Measurements from ENCODE around the gene FCAMR.

The FCAMR gene

DNA sequence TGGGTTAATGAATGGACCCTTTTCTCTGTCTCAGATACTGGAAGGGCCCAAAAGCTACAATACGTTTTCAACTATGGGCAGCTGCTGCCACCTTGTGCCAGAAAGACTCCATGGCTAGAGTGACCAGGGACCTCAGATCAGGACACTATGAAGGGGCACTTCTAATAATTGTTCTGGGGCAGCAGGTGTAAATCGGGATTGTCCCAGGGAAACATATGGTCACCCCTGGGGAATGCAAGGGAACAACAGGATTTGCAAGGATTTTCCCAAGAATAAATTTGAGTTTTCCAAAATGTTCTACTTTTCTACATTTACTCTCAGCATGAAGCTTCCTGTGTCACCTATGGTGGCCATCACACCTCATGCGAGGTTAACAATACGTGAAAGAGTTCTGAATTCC is 12.0 kb upstream of the FCAMR start:
- Mint-ChIP-seq H3K27me3 (peaks cover 27% of the 10 kb centered on the region), H3K36me3 (ENCODE audit: low read depth) (no peaks in the 10 kb centered on the region), H3K9me3 (no peaks in the 10 kb centered on the region), H3K4me3 (no peak overlapping the region), H3K27ac (no peak overlapping the region), H3K4me1 (ENCODE audit: low read depth) (no peaks in the 10 kb centered on the region)
- intact Hi-C loops (cut with micrococcal nuclease), result loop anchor here (1.0 to 5.0 kb wide), 5 partner anchors 45 to 255 kb away; partner anchors contain the start of gene IL20

DNA sequence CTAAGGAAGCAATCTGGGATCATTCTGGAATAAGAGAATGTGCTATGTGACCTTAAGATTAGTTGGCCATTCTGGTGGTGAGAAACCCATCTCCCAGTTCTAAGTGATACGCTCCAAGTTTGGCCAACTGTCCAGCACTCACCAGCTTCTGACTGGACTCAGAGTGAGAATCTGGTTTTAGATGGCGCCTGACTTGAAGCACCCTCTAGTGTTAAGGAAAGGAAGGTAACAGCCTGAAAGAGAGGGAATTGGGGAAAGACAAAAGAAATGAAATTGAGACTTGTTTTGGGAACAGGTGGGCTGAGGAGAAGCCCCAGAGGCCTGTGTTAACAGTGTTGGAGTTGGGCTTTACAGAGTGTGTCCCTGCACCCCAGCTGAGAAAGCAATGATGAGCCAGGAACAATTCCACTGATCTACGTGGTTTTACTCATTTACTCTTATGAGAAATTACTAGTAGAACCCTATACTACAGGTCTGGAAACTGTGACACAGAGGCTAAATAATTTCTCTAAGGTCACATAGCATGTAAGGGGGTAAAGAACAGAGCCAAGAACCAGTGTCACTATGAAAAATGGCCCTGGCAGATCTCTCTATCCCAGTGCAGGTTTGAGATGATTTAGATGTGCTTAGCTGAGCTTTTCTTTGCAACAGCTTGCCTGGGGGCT is 9.3 kb upstream of the FCAMR start:
- H3K27me3 Mint-ChIP-seq, result peaks cover 31% of the 10 kb centered on the region
- H3K27ac Mint-ChIP-seq, result no peak overlapping the region
- intact Hi-C loops (cut with micrococcal nuclease), result loop anchor here (5.0 kb wide), 2 partner anchors 42 to 252 kb away; no protein-coding TSS in a partner anchor
- H3K4me1 Mint-ChIP-seq (ENCODE audit: low read depth), result no peaks in the 10 kb centered on the region
- no peaks in the 10 kb centered on the region for H3K9me3 Mint-ChIP-seq
- no peaks in the 10 kb centered on the region for H3K36me3 Mint-ChIP-seq (ENCODE audit: low read depth)
- no peak overlapping the region for H3K4me3 Mint-ChIP-seq

DNA sequence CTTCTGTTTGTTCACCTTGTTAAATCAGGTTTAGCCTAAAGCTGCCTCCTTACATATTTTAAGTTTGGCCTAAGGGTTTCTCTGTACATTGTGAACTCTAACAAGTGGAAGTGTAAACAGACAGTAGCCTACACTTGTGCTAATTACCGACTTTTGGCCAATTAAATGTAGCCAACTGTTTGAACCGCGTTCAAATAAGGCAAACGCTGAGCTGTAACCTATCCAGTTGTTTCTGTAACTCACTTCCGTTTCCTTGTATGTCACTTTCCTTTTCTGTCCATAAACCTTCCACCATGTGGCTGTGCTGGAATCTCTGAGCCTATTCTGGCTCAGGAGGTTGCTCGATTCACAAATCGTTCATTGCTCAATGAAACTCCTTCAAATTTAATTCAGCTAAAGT is 8.0 kb upstream of the FCAMR start:
- Mint-ChIP-seq H3K36me3 (ENCODE audit: low read depth) (no peaks in the 10 kb centered on the region), H3K27ac (no peak overlapping the region), H3K4me1 (ENCODE audit: low read depth) (no peaks in the 10 kb centered on the region), H3K9me3 (no peaks in the 10 kb centered on the region), H3K4me3 (no peak overlapping the region), H3K27me3 (peaks cover 32% of the 10 kb centered on the region)
- intact Hi-C loops (cut with micrococcal nuclease), result no loop called here

DNA sequence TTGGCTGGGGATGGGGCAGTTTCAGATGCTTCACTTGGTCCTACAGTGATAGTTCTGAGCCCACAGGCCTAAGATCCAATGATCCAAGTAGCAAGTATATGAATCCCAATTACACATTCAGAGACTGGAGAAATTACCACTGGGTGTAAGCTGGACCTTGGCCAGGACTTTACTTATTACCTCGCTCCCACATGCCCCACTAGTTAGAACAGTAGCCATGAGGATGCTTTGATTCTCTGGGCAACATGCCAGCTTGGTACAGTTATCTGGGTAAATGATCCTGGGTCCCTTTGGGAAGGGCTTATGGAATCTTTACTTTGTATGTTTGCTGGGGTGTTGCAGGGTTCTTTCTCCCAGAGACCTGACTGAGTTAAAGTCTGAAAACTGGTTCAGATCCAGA is 5.0 kb upstream of the FCAMR start:
- Mint-ChIP-seq H3K4me1 (ENCODE audit: low read depth) (peaks cover 13% of the 10 kb centered on the region), H3K27me3 (peaks cover 38% of the 10 kb centered on the region), H3K4me3 (no peak overlapping the region), H3K9me3 (no peaks in the 10 kb centered on the region), H3K36me3 (ENCODE audit: low read depth) (no peaks in the 10 kb centered on the region), H3K27ac (no peak overlapping the region)
- intact Hi-C loops (cut with micrococcal nuclease), result no loop called here

DNA sequence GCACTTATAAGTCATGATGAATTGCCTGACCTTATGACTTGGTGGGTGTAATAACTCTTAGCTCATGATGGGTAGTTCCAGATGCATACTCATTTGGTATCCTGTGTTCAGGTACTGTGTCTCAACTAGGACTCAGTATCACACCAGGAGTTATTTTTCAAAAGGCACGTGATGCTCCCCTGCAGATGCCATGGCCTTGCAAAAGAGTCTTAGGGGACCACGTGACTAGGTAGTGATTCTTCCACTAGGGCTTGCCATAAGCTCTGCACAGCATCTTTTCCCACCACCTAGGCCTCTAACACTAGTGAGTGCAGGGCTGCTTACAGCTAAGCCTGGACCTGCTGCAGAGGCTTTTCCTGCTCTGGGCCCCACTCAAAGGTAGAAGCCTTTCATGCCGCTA is 3.9 kb upstream of the FCAMR start:
- no peaks in the 10 kb centered on the region for H3K36me3 Mint-ChIP-seq (ENCODE audit: low read depth)
- no peaks in the 10 kb centered on the region for H3K9me3 Mint-ChIP-seq
- H3K27me3 Mint-ChIP-seq, result peaks cover 47% of the 10 kb centered on the region
- intact Hi-C loops (cut with micrococcal nuclease), result no loop called here
- no peak overlapping the region for H3K27ac Mint-ChIP-seq
- H3K4me3 Mint-ChIP-seq, result no peak overlapping the region
- peaks cover 24% of the 10 kb centered on the region for H3K4me1 Mint-ChIP-seq (ENCODE audit: low read depth)

DNA sequence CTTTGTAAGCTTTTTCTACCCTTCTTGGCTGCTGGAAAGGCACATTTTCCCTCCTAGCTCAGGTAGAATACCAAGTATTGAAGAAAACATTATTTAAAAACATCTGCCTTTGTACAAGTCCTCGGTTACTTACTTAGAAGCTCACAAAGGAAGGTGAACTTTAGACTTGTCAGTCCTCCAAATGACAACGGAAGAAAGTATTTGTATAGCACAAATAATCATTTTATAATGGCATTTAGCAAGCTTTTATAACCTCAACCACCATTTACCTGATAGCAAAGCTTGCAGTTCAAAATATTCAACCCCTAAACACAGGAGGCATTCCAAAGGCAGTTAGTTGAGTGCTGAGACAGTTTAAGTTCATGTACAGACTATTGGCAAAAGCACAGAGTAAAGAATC is 2.5 kb upstream of the FCAMR start:
- Mint-ChIP-seq H3K27me3 (peaks cover 48% of the 10 kb centered on the region), H3K9me3 (no peaks in the 10 kb centered on the region), H3K4me3 (no peak overlapping the region), H3K36me3 (ENCODE audit: low read depth) (no peaks in the 10 kb centered on the region), H3K27ac (no peak overlapping the region), H3K4me1 (ENCODE audit: low read depth) (peaks cover 38% of the 10 kb centered on the region)
- intact Hi-C loops (cut with micrococcal nuclease), result no loop called here

DNA sequence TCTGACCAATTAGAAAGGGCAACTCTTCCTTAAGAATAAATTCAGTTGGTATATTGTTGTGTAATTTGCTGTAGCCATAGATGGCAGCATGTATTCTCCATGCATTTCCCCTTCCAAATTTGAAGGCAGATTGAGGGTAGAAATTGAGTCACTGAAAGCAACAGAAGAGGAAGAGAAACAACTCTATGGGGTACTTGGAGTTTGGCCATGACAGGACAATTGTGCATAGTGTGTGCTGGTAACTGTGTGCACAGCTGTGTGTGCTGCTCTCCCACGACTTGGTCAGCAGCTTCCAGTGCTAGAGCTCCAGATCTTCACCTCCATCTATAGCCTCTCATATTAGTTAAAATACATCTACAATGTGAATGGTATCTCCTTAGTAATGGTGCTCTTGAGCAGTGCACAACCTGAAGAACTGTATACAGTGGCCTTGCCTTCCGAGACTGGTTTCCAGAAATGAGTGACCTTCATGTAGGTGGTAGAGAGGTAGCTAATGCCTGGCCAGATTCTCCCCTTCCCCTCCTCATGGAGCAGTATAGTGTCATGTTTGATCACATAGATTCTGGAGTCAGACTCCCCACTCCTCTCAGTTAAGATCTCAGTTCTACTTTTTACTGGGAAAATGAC is 882 bp upstream of the FCAMR start:
- H3K27me3 Mint-ChIP-seq, result peaks cover 37% of the 10 kb centered on the region
- H3K36me3 Mint-ChIP-seq (ENCODE audit: low read depth), result no peaks in the 10 kb centered on the region
- intact Hi-C loops (cut with micrococcal nuclease), result no loop called here
- H3K27ac Mint-ChIP-seq, result no peak overlapping the region
- H3K4me3 Mint-ChIP-seq, result no peak overlapping the region
- H3K9me3 Mint-ChIP-seq, result no peaks in the 10 kb centered on the region
- peaks cover 49% of the 10 kb centered on the region for H3K4me1 Mint-ChIP-seq (ENCODE audit: low read depth)

DNA sequence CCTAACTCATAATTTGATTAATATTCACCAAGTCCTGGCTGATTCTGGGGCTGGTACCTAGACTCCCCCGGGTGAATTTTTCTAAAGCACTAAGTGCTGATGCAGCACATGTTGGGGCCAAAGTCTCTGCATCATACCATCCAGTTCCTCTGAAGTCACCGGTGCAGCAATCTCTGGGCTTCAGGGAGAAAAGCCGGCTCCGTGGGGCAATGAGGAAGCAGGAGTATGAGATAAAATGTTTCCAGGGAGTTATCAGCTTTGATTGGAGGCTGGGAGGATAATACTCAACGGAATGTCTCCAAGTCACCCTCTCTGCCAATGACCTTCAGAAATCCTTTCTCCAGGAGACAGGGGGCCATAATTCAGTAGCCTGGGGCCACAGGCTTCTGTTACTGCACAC is 1.2 kb downstream of the FCAMR start:
- H3K4me1 Mint-ChIP-seq (ENCODE audit: low read depth), result peaks cover 51% of the 10 kb centered on the region
- no peak overlapping the region for H3K4me3 Mint-ChIP-seq
- H3K27me3 Mint-ChIP-seq, result peaks cover 46% of the 10 kb centered on the region
- H3K36me3 Mint-ChIP-seq (ENCODE audit: low read depth), result no peaks in the 10 kb centered on the region
- no peaks in the 10 kb centered on the region for H3K9me3 Mint-ChIP-seq
- intact Hi-C loops (cut with micrococcal nuclease), result no loop called here
- peak overlapping the region; percentile 75 for H3K27ac Mint-ChIP-seq

DNA sequence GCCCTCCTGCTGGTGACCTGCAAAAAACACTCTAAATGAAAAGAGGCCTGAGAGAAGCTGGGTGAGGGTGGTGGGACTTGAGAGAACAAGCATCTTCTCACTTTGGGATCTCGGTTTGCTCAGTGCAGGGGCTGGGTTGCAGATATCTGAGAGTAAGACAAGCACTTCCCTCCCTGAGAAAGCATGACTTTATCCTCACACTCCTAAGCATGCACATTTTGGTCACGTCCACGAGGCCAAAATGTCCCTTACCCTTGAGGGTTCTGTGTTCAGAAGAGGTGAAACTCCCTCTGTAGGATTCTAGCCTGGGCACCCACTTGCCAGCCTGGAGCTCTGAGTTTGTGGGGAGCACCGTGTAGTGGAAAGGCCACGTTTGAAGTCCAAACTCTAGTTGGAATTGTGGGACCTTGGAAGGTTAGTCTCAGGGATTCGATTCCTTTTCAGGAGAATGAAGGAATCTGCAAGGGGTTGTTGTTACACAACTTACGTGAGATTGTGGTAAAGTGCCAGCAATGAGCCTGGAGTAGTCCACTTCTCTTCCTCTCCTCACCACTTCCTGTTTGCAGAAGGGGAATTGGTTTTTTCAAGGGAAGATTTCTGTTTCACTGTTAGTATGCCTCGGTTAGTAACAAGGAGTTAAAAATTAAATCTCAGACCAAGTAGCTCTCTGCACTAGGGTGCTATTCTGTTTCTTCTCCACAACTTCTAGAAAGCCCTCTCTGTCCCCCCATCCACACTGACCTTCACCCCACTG is 3.0 kb downstream of the FCAMR start:
- H3K27me3 Mint-ChIP-seq, result peaks cover 45% of the 10 kb centered on the region
- intact Hi-C loops (cut with micrococcal nuclease), result no loop called here
- H3K4me3 Mint-ChIP-seq, result peak overlapping the region; percentile 33
- H3K4me1 Mint-ChIP-seq (ENCODE audit: low read depth), result peaks cover 69% of the 10 kb centered on the region
- H3K36me3 Mint-ChIP-seq (ENCODE audit: low read depth), result no peaks in the 10 kb centered on the region
- H3K9me3 Mint-ChIP-seq, result no peaks in the 10 kb centered on the region
- peak overlapping the region; percentile 75 for H3K27ac Mint-ChIP-seq

DNA sequence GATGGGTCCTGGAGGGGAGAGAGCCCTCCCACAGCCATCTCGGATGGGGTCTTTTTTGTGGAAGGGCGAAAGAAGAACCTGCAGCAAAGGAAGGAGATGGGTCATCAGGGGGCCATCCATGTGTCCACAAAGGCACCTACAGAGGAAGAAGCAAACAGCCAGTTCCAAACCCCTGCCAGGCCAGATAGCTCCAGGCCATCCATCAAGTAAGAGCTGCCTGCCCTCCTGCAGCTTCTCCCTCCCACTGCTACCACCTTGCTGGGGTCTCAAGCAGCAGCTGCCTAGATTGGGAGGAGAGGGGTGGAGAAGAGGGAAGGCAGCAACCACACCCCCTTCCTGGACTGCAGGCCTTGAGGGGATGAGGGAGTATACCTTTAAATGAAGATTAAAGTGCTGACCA is 4.5 kb downstream of the FCAMR start:
- Mint-ChIP-seq H3K27me3 (peaks cover 50% of the 10 kb centered on the region), H3K9me3 (no peaks in the 10 kb centered on the region), H3K27ac (no peak overlapping the region), H3K36me3 (ENCODE audit: low read depth) (no peaks in the 10 kb centered on the region), H3K4me1 (ENCODE audit: low read depth) (peaks cover 76% of the 10 kb centered on the region), H3K4me3 (no peak overlapping the region)
- intact Hi-C loops (cut with micrococcal nuclease), result no loop called here

DNA sequence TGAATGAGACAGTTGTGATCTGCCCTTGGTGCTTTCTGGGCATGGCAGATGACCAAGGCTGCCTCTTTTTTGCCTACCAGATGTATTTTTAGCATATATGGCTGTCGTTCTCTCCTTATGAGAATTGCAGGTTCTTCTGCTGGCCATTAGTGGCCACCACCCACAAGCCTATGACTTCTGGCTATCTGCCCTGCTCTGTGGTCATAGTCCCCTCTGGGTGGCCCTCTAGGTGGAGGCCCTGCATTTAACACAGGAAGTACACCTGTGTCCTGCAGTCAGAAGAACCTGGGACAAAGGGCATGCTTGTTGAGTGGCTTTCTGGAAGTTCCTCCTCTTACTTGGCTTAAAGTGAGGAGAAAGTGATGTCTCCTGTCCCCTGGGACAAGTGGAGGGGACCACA is 6.5 kb downstream of the FCAMR start:
- no peak overlapping the region for H3K4me3 Mint-ChIP-seq
- H3K27me3 Mint-ChIP-seq, result peaks cover 48% of the 10 kb centered on the region
- peaks cover 60% of the 10 kb centered on the region for H3K4me1 Mint-ChIP-seq (ENCODE audit: low read depth)
- no peak overlapping the region for H3K27ac Mint-ChIP-seq
- intact Hi-C loops (cut with micrococcal nuclease), result no loop called here
- H3K9me3 Mint-ChIP-seq, result no peaks in the 10 kb centered on the region
- H3K36me3 Mint-ChIP-seq (ENCODE audit: low read depth), result no peaks in the 10 kb centered on the region

DNA sequence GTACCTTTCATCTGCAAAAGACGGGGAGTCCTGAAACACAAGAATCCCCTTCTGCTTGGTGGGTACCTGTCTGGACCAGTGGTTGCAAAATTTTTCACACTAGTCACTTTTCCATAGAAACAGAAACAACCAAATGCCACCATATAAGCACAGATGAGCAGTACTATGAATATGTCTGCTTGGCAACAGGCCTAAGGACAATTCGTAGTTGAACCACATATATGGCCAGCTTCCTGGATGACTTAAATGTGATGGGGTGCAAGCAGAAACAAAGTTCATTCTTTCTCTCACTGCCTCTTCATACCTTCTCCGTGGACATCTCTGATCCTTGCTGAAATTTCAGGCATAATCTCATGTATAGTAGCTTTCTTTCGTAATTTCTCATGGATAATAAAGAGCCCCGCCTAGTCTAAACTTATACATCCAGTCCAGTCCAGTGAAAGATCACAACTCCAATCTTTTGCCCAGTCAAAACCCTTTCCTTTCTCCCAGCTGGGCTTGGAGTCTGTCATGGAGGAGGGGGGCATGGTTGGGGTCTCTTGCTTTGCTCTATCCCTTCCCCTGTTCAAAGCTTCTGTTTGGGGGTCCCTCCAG is 7.0 kb downstream of the FCAMR start:
- intact Hi-C loops (cut with micrococcal nuclease), result no loop called here
- Mint-ChIP-seq H3K36me3 (ENCODE audit: low read depth) (no peaks in the 10 kb centered on the region), H3K27ac (no peak overlapping the region), H3K9me3 (no peaks in the 10 kb centered on the region), H3K4me3 (no peak overlapping the region), H3K4me1 (ENCODE audit: low read depth) (peaks cover 54% of the 10 kb centered on the region), H3K27me3 (peaks cover 51% of the 10 kb centered on the region)

DNA sequence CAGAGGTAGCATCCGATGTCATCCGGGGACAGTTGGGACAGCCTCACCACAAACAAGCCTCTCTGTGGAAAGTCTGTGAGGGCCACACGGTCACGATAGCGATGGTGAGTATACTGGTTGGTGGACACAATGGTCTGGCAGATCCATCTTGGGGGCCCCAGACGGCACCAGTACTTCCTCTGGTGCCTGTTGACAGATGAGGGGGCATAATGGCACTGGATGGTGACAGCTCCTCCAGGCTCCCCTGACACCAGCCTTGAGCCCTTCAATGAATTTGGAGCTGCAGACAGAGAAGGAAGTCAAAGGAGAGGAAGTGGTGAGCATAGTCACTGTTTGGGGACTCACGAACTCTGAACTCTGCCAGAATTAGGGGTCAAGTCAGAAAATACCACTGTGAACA is 8.0 kb downstream of the FCAMR start:
- intact Hi-C loops (cut with micrococcal nuclease), result no loop called here
- Mint-ChIP-seq H3K4me1 (ENCODE audit: low read depth) (peaks cover 45% of the 10 kb centered on the region), H3K27me3 (peaks cover 61% of the 10 kb centered on the region), H3K9me3 (no peaks in the 10 kb centered on the region), H3K36me3 (ENCODE audit: low read depth) (no peaks in the 10 kb centered on the region), H3K4me3 (peak overlapping the region; percentile 7), H3K27ac (peak overlapping the region; percentile 38)

DNA sequence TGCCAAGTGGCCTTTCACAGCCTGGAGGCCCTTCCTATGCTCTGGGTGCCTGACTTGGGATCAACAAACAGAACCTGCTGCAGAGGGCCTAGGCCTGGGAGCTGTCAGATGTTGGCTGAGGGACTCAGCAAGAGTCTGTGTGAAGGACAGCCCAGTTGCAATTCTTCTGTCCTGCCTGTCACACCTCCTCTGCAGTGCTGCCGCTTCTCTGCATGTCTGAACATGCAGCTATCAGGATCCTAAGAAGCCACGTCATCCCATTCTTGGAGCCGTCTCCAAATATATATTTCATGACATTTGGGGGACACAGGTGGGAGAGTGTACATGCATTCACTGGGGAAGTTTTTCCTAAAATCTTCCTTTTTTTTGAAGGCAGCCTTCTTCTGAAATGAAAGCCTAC is 8.6 kb downstream of the FCAMR start:
- peaks cover 64% of the 10 kb centered on the region for H3K27me3 Mint-ChIP-seq
- no peak overlapping the region for H3K4me3 Mint-ChIP-seq
- H3K36me3 Mint-ChIP-seq (ENCODE audit: low read depth), result no peaks in the 10 kb centered on the region
- H3K9me3 Mint-ChIP-seq, result no peaks in the 10 kb centered on the region
- peaks cover 39% of the 10 kb centered on the region for H3K4me1 Mint-ChIP-seq (ENCODE audit: low read depth)
- intact Hi-C loops (cut with micrococcal nuclease), result no loop called here
- H3K27ac Mint-ChIP-seq, result peak overlapping the region; percentile 38
